ENCODE results near the gene EXOC4. TPM values are rescaled to one million over a fixed set of nuclear protein-coding genes. Genes with fewer than 3 reads are reported as not detected.

The EXOC4 gene
- total RNA-seq = 114 and 133 TPM in 2 replicates

DNA sequence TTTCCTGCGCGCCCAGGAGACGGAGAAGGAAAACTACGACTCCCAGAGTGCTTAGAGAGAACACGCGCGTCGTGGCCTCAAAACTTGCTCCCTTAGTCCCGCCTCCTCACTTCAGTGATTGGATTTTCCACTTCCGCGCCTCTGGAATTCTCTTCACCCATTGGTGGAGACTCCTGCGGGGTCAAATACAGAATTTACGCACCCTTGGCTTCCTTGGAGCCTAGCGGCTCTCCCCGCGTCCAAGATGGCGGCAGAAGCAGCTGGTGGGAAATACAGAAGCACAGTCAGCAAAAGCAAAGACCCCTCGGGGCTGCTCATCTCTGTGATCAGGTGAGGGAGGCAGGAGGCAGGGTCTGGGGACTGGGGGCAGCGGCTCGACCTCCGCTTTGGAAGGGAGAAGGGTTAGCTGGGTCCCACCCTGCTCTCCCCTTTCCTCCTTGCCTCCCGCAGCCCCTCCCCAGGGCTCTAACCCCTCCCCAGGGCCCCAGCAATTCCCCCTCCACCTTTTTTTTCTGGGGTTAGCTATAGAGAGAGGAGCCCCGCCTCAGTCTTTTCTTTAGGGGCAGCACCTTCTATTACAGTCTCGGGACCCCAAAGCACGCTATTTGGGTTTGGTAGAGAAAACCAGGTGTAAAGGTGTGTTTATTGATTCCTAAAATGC is at the start of gene EXOC4:
Gene EXOC4 (plus strand): TSS at position 221 of the 661 bp plus-strand sequence.

Small RNAs within 50 kb of the gene (small RNA-seq; reads per million reads assigned to genes)
- not detected for gene MIR6133

Other genes with a start within 250 kb of the EXOC4 start
- gene CHCHD3, start 171.0 kb upstream of the EXOC4 start, total RNA-seq = 117 and 121 TPM in 2 replicates

Data from thoracic aorta endothelial cell (primary cell).